Measurements from ENCODE around the gene SENP7. TPM values are rescaled to one million over a fixed set of nuclear protein-coding genes. Genes with fewer than 3 reads are reported as not detected.
"Not testable (repeated sequence)": the region's sequence is repeated elsewhere in the genome, so short reads cannot be mapped to it uniquely, and the experiment has no call there.

The SENP7 gene
- total RNA-seq, 1 experiment from 2014 or later: 21.7 TPM

DNA sequence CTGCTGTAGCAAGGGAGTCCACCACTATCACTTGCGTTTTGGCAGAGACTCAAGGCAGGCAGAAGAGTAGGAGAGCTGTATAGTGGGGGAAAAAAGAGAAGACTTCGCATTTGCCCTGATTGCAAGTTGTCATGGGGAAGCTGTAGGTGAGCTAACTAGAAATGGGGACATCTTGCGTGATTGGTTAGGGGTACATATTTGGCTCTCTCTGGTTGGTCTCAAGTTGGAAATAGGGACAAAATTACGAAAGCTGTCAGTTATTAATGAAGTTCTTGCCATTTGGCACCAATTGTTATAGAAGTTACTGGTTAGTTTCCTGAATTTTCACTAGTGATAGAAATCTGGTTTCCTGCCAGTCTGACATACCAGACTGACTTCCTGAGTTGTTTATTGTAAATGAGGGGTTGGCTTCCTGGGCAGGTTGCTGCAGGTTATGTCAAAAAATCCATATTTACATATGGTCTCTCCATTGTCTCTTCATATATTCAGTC lies 8.2 kb upstream of the SENP7 start:
- DNase-seq (ENCODE audit: low read depth): no peak

DNA sequence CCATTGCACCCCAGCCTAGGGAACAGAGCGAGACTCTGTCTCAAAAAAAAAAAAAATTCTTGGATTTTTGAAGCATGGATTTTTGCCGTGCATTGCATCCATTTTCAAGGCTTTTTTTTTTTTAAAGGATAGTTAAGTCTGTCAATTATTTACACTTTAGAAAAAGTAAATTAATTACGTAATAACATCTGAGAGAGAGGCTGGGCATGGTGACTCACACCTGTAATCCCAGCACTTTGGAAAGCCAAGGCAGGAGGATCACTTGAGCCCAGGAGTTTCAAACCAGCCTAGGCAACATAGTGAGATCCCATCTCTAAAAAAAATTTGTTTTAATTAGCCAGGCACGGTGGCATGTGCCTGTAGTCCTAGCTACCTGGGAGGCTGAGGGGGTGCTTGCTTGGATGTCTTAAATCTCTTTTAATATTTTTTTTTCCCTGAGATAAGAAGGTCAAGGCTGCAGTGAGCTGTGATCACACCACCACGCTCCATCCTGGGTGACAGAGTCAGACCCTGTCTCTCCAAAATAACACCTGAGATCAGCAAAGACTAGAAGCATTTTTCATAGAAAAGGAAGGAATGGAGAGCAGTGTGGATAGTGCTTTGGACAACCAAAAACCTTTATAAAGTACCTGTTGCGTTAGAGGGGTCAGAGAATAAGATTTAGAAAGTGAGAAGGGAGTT lies 6.8 kb upstream of the SENP7 start:
- DNase-seq (ENCODE audit: low read depth): no peak

DNA sequence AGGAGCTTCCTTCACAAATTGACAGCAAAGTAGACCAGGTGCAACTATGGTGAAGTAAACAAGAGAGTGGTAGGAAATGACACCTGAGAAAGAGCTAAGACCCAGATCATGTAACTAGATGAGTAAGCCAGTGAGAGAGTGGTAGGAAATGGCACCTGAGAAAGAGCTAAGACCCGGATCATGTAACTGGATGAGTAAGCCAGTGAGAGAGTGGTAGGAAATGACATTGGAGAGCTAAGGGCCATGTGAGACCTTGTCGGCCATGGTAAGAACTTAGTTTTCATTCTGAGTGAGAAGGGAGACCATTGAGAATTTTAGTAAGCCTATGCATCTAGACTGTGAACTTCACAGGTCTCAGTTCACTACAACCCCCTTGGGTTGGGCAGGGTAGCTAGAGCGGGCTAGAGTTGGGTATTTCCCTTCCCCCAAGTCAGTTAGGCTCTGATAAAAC lies 5.4 kb upstream of the SENP7 start:
- peak; percentile 14 for DNase-seq (ENCODE audit: low read depth)

DNA sequence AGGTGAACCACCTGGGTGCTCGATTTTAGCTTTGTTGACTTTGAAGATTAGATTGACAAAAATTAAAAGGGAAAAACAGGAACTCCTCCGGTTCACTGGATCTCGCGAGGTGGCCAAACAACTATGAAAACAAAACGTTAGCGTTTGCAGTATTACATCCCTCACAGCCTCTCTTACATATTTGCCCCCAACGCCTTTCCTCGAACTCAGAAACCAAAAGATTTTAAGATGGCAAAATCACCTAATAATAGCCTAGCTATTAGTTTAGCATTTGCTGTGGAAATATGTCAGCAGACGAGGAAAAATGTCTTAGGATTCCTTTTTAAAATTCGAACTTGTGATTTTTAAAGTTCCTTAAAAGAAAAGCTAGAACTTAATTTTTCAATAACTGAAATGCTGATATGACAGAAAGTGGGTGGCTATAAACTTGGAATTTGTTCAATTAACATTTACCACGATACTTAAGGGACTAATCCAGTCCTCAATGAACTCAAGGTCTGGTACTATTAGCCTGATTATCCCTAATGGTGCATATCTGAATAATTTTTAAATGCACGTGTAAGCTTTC lies 491 bp upstream of the SENP7 start:
- no peak for DNase-seq (ENCODE audit: low read depth)

DNA sequence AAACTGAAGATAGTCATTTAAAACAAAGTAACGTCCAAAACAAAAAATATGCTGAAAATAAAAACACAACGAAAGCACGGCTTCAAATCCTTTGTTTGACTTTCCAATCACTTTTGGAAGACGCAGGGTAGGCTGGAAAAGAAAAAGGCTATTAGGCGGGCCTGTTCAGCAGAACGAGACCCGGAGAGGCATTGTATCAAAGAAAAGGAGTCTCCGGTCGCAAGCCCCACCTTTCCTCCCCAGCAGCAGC lies 691 bp downstream of the SENP7 start:
- DNase-seq (ENCODE audit: low read depth): no peak

DNA sequence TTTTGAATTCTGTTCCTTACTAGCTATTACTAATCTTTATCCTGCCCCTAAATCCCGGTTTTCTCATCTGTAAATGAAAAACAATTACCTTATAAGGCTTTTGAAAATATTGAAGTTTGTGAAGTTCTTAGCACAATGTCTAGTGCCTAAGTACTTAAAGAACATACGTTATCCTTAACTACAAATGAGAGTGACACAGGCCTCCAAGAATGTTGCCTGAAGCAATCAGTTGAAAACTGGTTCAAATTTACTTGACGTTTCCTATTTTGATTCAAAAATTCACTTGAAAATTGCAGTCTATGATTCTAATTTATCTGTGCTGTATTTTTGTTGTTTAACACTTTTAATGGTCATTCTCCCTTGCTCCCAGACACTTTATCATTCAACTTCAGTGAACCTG lies 3.2 kb downstream of the SENP7 start:
- DNase-seq (ENCODE audit: low read depth): peak; percentile 70

DNA sequence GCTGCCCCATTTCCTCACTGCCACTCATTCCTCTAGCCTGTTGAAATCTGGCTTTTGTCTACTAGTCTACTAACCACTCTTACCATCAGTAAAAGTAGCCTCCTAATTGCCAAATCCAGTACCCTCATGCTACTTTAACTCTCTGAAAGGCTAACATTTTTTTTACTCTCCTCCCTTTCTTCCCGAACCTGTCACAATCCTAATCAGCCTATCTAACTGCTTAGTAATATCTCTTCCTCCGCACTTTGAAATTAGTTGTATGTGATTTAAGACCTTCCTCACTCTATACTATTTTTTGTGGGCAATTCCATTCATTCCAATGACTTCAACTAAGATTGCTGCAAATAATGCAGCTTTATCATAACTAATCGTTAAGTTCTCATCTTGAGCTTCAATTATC lies 3.7 kb downstream of the SENP7 start:
- no peak for DNase-seq (ENCODE audit: low read depth)

DNA sequence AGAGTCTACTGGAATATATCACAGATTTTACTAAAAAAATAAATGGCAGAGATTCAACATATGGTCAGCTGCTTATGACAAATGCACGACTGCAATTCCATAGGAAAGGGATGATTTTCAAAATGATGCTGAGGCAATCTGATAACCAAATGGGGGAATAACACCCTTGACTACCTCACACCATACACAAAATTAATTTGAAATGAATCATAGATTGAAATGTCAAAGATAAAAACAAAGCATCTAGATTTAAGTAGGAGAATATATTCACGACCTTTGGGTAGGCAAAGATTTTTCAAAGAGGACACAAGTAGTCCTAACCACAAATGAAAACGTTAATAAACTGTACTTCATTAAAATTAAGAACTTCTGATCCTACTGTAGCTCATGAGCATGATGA lies 11.2 kb downstream of the SENP7 start:
- DNase-seq (ENCODE audit: low read depth): no peak

DNA sequence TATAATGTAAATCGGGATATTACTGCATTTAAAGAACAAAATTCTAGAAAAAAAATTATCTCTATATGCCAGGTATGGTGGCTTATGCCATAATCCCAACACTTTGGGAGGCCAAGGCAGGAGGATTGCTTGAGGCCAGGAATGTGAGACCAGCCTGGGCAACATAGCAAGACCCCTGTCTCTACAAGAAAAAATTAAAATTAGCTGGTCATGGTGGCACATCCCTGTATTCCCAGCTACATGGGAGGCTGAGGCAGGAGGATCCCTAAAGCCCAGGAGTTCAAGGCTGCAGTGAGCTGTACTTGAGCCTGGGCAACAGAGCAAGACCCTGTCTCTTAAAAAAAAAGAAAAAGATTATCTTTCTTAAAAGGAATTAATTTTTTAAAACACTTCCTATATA lies 12.8 kb downstream of the SENP7 start:
- DNase-seq (ENCODE audit: low read depth): no peak

DNA sequence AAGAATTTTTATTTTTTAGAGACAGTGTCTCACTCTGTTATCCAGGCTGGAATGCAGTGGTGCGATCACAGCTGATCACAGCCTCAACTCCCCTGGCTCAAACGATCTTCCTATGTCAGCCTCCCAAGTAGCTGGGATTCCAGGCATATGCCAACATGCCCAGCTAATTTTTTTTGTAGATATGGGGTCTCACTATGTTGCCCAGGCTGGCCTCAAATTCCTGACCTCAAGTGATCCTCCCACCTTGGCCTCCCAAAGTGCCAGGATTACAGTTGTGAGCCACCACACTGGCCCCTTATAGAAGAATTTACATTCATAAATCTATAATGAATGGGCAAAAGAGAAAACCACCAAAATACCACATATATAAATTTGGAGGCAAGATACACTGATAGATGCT lies 15.2 kb downstream of the SENP7 start:
- DNase-seq (ENCODE audit: low read depth): no peak

DNA sequence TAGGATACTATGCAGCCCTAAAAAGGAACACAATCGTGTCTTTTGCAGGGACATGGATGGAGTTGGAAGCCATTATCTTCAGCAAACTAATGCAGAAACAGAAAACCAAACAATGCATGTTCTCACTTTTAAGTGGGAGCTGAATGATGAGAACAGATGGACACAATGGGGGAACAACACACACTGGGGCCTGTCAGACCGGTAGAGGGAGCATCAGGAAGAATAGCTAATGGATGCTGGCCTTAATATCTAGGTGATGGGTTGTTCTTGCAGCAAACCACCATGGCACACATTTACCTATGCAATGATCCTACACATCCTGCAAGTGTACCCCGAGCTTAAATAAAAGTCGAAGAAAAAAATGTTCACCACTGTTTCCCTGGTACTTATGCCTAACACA lies 17.5 kb downstream of the SENP7 start:
- no peak for DNase-seq (ENCODE audit: low read depth)

DNA sequence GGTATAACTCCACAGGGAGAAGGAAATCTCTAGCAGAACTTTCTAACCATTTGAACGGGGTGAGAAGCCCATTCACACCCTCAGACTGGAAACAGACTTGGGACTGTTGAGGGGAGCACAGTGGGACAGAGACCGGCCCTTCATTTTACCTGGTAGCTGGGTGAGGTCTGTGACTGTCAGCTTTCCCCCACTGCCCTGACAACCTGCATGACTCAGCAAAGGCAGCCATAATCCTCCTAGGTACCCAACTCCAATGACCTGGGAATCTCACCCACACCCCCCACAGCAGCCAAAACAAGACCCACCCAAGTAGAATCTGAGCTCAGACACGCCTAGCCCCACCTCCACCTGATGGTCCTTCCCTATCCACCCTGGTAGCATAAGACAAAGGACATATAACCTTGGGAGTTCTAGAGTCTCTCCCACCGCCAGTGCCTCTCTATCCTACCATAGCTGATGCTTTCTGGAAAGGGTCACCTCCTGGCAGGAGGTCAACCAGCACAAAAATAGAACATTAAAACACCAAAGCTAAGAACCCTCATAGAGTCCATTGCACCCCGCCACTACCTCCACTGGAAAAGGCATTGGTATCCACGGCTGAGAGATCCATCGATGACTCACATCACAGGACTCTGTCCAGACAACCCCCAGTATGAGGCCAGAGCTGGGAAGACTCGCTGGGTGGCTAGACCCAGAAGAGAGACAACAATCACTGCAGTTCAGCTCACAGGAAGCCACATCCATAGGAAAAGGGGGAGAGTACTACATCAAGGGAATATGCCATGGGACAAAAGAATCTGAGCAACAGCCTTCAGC lies 28.0 kb downstream of the SENP7 start:
- peak; percentile 78 for DNase-seq (ENCODE audit: low read depth)

DNA sequence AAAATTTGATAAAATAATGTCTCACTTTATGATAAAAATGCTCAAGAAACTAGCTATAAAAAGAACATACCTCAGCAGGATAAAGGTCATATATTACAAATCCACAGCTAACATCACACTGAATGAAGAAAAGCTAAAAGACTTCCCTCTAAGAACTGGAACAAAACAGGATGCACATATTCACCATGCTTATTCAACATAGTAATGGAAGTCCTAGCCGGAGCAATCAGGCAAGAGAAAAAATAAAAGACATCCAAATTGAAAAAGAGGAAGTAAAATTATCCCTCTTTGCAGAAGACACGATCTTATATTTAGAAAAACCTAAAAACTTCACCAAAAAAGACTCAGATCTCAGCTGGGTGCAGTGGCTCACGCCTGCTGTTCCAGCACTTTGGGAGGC lies 34.0 kb downstream of the SENP7 start:
- DNase-seq (ENCODE audit: low read depth): no peak

DNA sequence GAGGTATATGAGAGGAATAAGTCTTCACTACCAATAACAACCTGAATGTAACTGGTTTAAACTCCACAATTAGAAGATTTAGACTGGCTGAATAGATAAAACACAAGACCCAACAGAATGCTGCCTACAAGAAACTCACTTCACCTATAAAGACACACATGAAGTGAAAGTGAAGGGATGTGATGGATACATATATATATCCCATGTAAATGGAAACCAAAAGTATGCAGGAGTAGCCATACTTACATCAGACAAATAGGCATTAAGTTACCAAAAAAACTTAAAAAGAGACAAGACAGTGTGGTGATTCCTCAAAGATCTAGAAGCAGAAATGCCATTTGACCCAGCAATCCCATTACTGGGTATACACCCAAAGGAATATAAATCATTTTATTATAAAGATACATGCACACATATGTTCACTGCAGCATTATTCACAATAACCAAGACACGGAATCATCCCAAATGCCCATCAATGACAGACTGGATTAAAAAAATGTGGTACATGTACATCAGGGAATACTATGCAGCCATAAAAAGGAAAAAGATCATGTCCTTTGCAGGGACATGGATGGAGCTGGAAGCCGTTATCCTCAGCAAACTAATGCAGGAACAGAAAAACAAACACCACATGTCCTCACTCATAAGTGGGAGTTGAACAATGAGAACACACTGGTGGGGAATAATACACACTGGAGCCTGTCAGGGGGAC lies 38.0 kb downstream of the SENP7 start:
- DNase-seq (ENCODE audit: low read depth): not testable (repeated sequence)

DNA sequence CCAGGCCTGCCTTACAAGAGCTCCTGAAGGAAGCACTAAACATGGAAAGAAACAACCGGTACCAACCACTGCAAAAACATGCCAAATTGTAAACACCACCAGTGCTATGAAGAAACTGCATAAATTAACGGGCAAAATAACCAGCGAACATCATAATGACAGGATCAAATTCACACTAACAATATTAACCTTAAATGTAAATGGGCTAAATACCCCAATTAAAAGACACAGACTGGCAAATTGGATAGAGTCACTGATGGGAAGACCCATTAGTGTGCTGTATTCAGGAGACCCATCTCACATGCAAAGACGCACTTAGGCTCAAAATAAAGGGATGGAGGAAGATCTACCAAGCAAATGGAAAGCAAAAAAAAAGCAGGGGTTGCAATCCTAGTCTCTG lies 44.3 kb downstream of the SENP7 start:
- not testable (repeated sequence) for DNase-seq (ENCODE audit: low read depth)

DNA sequence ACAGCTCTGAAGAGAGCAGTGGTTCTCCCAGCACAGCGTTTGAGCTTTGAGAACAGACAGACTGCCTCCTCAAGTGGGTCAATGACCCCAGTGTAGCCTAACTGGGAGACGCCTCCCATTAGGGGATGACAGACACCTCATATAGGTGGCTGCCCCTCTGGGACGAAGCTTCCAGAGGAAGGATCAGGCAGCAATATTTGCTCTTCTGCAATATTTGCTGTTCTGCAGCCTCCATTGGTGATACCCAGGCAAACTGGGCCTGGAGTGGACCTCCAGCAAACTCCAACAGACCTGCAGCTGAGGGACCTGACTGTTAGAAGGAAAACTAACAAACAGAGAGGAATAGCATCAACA lies 45.7 kb downstream of the SENP7 start:
- not testable (repeated sequence) for DNase-seq (ENCODE audit: low read depth)

DNA sequence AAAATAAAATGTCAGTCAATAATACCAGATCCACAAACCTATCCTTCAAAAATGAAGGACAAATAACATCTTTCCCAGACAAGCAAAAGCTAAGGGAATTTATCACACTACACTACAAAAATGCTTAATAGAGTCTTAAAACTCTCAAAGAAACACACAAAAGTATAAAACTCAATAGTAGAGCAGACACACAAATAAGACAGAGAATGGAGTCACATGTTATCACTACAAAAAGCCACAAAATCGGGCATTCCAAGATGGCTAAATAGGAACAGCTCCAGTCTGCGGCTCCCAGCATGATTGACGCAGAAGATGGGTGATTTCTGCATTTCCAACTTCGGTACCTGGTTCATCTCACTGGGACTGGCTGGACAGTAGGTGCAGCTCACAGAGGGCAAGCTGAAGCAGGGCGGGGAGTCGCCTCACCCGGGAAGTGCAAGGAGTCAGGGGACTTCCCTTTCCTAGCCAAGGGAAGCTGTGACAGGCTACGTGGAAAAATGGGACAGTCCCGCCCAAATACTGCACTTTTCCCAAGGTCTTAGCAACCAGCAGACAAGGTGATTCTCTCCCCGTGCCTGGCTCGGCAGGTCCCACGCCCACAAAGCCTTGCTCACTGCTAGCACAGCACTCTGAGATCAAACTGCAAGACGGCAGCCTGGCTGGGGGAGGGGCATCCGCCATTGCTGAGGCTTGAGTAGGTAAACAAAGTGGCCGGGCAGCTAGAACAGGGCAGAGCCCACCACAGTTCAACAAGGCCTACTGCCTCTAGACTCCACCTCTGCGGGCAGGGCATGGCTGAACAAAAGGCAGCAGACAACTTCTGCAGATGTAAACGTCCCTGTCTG lies 46.3 kb downstream of the SENP7 start:
- no peak for DNase-seq (ENCODE audit: low read depth)

DNA sequence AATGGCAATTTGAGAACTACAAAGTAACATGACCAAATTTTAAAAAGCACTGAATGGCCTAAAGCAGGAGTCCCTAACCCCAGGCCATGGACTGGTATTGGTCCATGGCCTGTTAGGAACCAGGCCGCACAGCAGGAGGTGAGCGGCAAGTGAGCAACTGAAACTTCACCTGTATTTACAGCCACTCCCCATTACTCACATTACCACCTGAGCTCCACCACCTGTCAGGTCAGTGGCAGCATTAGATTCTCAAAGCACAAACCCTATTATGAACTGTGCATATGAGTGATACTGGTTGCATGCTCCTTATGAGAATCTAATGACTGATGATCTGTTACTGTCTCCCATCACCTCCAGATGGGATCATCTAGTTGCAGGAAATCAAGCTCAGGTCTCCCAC lies 48.8 kb downstream of the SENP7 start:
- DNase-seq (ENCODE audit: low read depth): no peak

DNA sequence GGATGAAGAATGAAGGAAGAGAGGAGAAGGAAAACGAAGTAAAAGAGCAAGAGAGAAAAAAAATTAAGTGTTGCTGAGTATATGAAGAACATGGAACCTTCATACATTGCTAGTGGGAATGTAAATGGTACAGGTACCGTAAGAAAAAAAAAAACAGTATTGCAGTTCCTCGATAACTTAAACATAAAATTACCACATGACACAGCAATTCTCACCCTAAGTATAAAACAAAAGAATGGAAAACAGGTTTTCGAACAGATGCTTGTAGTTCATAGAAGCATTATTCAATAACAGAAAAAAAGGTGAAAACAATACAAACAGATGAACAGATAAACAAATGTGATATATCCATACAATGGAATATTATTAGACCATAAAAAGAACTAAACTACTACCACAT lies 51.6 kb downstream of the SENP7 start:
- no peak for DNase-seq (ENCODE audit: low read depth)

DNA sequence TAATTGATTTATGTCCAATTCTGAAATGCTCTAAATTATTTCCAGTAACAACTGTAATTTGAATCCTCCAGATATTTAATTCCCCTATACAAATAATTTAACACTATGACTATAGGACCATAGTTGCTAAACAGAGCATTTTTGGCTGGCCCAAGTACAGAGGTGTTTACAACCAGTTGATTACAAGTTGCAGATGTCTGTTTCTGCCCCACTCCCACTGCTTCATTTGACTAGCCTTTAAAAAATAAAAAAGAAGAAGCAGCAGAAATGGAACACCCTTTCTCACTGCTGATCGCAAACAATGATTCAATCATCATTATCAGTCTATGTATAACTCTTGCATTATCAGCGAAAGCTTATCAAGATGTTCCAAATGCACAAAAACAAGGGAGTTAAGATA lies 54.6 kb downstream of the SENP7 start:
- no peak for DNase-seq (ENCODE audit: low read depth)

DNA sequence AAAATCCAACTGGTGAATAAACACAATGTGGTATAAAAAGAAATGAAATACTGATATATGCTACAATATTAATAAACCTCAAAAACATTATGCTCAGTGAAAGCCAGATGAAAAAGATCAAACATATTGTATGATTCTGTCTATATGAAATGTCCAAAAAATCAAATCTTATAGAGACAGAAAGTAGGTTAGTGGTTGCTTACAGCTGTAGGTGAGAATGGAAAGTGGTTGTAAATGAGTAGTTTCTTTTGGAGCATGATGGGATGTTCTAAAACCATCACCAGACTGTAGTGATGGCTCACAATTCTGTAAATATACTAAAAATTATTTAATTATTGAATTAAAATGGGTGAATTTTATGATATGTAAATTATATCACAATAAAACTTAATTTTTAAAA lies 58.4 kb downstream of the SENP7 start:
- DNase-seq (ENCODE audit: low read depth): no peak

DNA sequence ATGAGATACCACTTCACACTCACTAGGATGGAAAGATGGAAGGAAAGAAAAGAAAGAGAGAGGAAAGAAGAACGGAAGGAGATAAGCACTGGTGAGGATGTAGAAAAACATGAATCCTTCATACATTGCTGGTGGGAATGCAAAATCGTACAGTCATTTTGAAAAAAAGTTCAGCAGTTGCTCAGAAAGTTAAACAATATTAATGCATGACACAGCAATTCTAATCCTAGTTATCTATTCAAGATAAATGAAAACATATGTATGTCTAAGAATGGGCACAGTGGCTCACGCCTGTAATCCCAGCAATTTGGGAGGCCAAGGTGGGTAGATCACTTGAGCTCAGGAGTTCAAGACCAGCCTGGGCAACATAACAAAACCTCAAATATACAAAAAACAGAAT lies 59.1 kb downstream of the SENP7 start:
- DNase-seq (ENCODE audit: low read depth): no peak

Data from RPMI7951 (cell line).